CD14-positive monocyte (primary cell): ENCODE measurements around the gene MRS2. TPM values are rescaled to one million over a fixed set of nuclear protein-coding genes. Genes with fewer than 3 reads are reported as not detected.

ENCODE experiments used
- DNase-seq, 3 donors: peaks; one replicate each; pipeline ENCODE4 v3.0.0-alpha.2; 2011 to 2022
- H2AFZ ChIP-seq: 2 replicates; pipeline ENCODE4 v1.6.0; 2012; ENCODE audit warnings: mild to moderate bottlenecking, low read depth, low read length, inconsistent platforms; ENCODE audit not compliant: insufficient read depth, poor library complexity, severe bottlenecking
- H3K27ac ChIP-seq, 2 donors: 1 replicate in 1 of 2; 2 replicates in 1 of 2; pipeline ENCODE4 v1.5.1; 2012 to 2013; ENCODE audit warnings: low read length in 2 of 2, control low read depth in 1 of 2, inconsistent platforms in 1 of 2, low read depth in 1 of 2, mild to moderate bottlenecking in 1 of 2
- H3K27me3 ChIP-seq, 2 donors: one replicate each; pipeline versions ENCODE4 v1.6.0 to v1.6.1; 2011 to 2013; ENCODE audit warnings: low read length in 2 of 2; ENCODE audit not compliant: control insufficient read depth in 2 of 2, insufficient read depth in 2 of 2
- H3K36me3 ChIP-seq, 2 donors: replicated peaks in 1 of 2; 1 replicate in 1 of 2; 2 replicates in 1 of 2; pipeline versions ENCODE4 v1.5.1 to v1.6.1; 2012 to 2013; ENCODE audit warnings: low read length in 2 of 2, control low read depth in 1 of 2, inconsistent platforms in 1 of 2, mild to moderate bottlenecking in 1 of 2; ENCODE audit not compliant: insufficient read depth in 2 of 2, control insufficient read depth in 1 of 2
- H3K4me1 ChIP-seq, 2 donors: 1 replicate in 1 of 2; 2 replicates in 1 of 2; pipeline versions ENCODE4 v1.5.1 to v1.6.1; 2012 to 2013; ENCODE audit warnings: low read length in 2 of 2, control low read depth in 1 of 2, inconsistent platforms in 1 of 2, mild to moderate bottlenecking in 1 of 2, moderate library complexity in 1 of 2; ENCODE audit not compliant: insufficient read depth in 2 of 2, control insufficient read depth in 1 of 2
- H3K4me2 ChIP-seq: replicated peaks from 2 replicates; pipeline ENCODE3; 2012; ENCODE audit warnings: low read length, moderate library complexity, mild to moderate bottlenecking; ENCODE audit not compliant: poor library complexity, severe bottlenecking; ENCODE audit errors: extremely low read depth
- H3K4me3 ChIP-seq, 3 experiments: fragments of 200-600 bp in 1 of 3; sonication (generic) in 1 of 3; replicated peaks in 1 of 3; 1 replicate in 2 of 3; 2 replicates in 1 of 3; pipeline ENCODE4 v1.5.1; 2011 to 2013; ENCODE audit warnings: low read length in 3 of 3, mild to moderate bottlenecking in 3 of 3, control low read depth in 2 of 3, low read depth in 2 of 3, inconsistent platforms in 1 of 3, moderate library complexity in 1 of 3
- H3K79me2 ChIP-seq: 2 replicates; pipeline ENCODE4 v1.6.0; 2012; ENCODE audit warnings: mild to moderate bottlenecking, control low read depth, inconsistent platforms, low read length, moderate library complexity; ENCODE audit not compliant: insufficient read depth
- H3K9ac ChIP-seq: 2 replicates; pipeline ENCODE4 v1.6.0; 2017; ENCODE audit warnings: low read length, mild to moderate bottlenecking; ENCODE audit not compliant: insufficient read depth, poor library complexity, severe bottlenecking
- H3K9me3 ChIP-seq, 2 donors: replicated peaks in 1 of 2; 1 replicate in 1 of 2; 2 replicates in 1 of 2; pipeline versions ENCODE4 v1.5.1 to v1.6.1; 2012 to 2013; ENCODE audit warnings: low read length in 2 of 2, control low read depth in 1 of 2; ENCODE audit not compliant: control insufficient read depth in 1 of 2, insufficient read depth in 1 of 2
- H4K20me1 ChIP-seq: 2 replicates; pipeline ENCODE4 v1.6.0; 2012; ENCODE audit warnings: mild to moderate bottlenecking, low read length, control low read depth, moderate library complexity; ENCODE audit not compliant: insufficient read depth
- H3K27ac Mint-ChIP-seq, 7 donors: one replicate each; pipeline ENCODE4 v1.8.0; 2020; ENCODE audit warnings: mild to moderate bottlenecking in 7 of 7, mixed read lengths in 7 of 7, moderate library complexity in 6 of 7, inconsistent platforms in 2 of 7
- H3K27me3 Mint-ChIP-seq, 3 donors: one replicate each; pipeline ENCODE4 v1.8.0; 2021 to 2022; ENCODE audit warnings: low read depth in 3 of 3, mild to moderate bottlenecking in 3 of 3, mixed read lengths in 3 of 3, moderate library complexity in 3 of 3, inconsistent platforms in 1 of 3
- H3K36me3 Mint-ChIP-seq, 2 donors: one replicate each; pipeline ENCODE4 v1.8.0; 2020; ENCODE audit warnings: mixed read lengths in 2 of 2, inconsistent platforms in 1 of 2, mild to moderate bottlenecking in 1 of 2
- H3K4me1 Mint-ChIP-seq: one replicate; pipeline ENCODE4 v1.8.0; 2020; ENCODE audit warnings: mild to moderate bottlenecking, mixed read lengths
- H3K4me3 Mint-ChIP-seq, 2 donors: one replicate each; pipeline ENCODE4 v1.8.0; 2020; ENCODE audit warnings: mild to moderate bottlenecking in 2 of 2, mixed read lengths in 2 of 2, moderate library complexity in 1 of 2
- H3K9me3 Mint-ChIP-seq, 7 donors: one replicate each; pipeline ENCODE4 v1.8.0; 2020 to 2022; ENCODE audit warnings: mixed read lengths in 7 of 7, mild to moderate bottlenecking in 6 of 7, moderate library complexity in 6 of 7, inconsistent platforms in 2 of 7
- whole genome bisulfite sequencing: methylation state at CpG from one replicate; pipeline ENCODE4 v1.1.5; 2013; ENCODE audit warnings: missing lambda C conversion rate; ENCODE audit not compliant: insufficient coverage; 5-methylcytosine and 5-hydroxymethylcytosine counted together
- intact Hi-C, 2 donors: fragments of 100-400 bp; cut with micrococcal nuclease; formaldehyde crosslinking; loops; one replicate each; pipeline versions ENCODE4 v1.15.0 to v1.15.1; 2023
- polyA plus RNA-seq, 3 donors: library from polyadenylated mRNA; depleted of rRNA in 1 of 3; unstranded in 2 of 3; stranded (reverse) in 1 of 3; fragments of 300-500 nt in 2 of 3; fragments of >200 nt in 1 of 3; fragmentation: Illumina TruSeq in 2 of 3; gene quantifications; 1 replicate in 2 of 3; 2 replicates in 1 of 3; pipeline ENCODE4 v1.2.3, GENCODE V29; 2012 to 2021
- TF ChIP-seq, protein P1 (sequence below): fragments of 200-600 bp; IDR thresholded peaks from one replicate; pipeline ENCODE4 v1.8.0; 2022; ENCODE audit warnings: antibody characterized with exemption, mild to moderate bottlenecking

MRS2 gene
- polyA plus RNA-seq, 3 donors = 8.6 to 21.0 (median 19.3) TPM

DNA sequence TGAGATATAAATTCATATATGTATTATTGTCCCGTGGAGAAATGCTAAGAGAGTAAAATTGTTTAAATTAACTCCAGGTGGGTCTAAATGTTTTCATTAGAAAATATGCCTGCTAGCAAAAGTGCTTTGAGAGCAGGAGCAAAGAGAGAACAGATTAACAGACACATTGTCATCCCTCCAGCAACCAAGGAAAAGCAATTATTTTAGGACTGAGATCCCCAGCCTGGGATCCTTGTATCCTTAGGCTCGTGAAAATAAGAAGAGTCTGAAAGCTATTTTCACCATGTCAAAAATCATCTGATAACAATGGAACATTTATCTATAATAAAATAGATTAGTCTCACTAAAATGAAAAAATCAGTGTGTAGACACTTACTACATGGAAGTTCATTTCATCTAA lies 11.5 kb upstream of the MRS2 start:
- no peaks in the 10 kb centered on the region for H3K36me3 Mint-ChIP-seq
- Histone ChIP-seq H3K27ac (no peak overlapping the region), H4K20me1 (no peaks in the 10 kb centered on the region), H3K36me3 (no peaks in the 10 kb centered on the region), H3K9ac (no peak overlapping the region), H3K27me3 (no peaks in the 10 kb centered on the region), H3K4me2 (no peak overlapping the region), H3K9me3 (no peaks in the 10 kb centered on the region), H3K79me2 (no peaks in the 10 kb centered on the region), H3K4me1 (peaks cover 12% of the 10 kb centered on the region in 2 donors), H3K4me3 (no peak overlapping the region), H2AFZ (no peak overlapping the region)
- WGBS = no CpG with 5 or more reads among the region's 2 CpGs
- no peak for DNase-seq
- intact Hi-C loops = no loop called here
- peaks cover 4% of the 10 kb centered on the region in 3 donors for H3K27me3 Mint-ChIP-seq
- peaks cover 0 to 2% (median 0%) of the 10 kb centered on the region in 7 donors for H3K9me3 Mint-ChIP-seq
- peaks cover 12% of the 10 kb centered on the region for H3K4me1 Mint-ChIP-seq
- TF ChIP-seq, protein P1, sequence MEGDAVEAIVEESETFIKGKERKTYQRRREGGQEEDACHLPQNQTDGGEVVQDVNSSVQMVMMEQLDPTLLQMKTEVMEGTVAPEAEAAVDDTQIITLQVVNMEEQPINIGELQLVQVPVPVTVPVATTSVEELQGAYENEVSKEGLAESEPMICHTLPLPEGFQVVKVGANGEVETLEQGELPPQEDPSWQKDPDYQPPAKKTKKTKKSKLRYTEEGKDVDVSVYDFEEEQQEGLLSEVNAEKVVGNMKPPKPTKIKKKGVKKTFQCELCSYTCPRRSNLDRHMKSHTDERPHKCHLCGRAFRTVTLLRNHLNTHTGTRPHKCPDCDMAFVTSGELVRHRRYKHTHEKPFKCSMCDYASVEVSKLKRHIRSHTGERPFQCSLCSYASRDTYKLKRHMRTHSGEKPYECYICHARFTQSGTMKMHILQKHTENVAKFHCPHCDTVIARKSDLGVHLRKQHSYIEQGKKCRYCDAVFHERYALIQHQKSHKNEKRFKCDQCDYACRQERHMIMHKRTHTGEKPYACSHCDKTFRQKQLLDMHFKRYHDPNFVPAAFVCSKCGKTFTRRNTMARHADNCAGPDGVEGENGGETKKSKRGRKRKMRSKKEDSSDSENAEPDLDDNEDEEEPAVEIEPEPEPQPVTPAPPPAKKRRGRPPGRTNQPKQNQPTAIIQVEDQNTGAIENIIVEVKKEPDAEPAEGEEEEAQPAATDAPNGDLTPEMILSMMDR = no peak
- H3K4me3 Mint-ChIP-seq = no peak overlapping the region
- H3K27ac Mint-ChIP-seq = no peak overlapping the region

DNA sequence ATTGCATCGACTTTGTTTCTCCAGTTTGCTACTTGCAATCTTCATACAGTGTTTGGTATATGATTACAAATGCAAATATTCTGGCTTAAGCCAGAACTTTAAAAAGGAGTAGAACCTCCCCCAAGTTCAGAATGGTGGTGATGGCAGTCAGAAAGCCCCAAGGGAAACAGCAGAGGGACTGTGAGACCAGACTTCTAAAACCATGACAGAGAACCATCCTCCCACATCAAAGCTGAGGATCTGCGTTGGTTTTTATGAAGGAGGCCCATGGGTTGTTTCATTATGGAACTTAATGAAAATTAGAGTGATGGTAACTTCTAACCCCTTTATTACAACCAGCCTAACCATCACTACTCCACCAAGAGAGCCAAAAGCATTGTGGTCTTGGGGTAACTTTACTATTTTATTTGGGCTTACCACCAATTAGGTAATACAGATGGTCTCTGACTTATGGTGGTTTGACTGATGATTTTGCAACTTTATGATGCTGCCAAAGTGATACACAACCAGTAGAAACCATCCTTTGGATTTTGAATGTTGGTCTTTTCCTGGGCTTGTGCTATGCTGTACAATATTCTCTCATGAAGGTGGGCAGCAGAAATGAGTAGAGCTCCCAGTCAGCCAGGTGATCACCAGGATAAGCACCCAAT lies 10.9 kb upstream of the MRS2 start:
- Mint-ChIP-seq H3K27ac (no peak overlapping the region), H3K27me3 (peaks cover under 1 to 4% (median 2%) of the 10 kb centered on the region in 3 donors), H3K9me3 (peaks cover 0 to 7% (median 2%) of the 10 kb centered on the region in 7 donors), H3K4me1 (peaks cover 12% of the 10 kb centered on the region), H3K4me3 (no peak overlapping the region), H3K36me3 (no peaks in the 10 kb centered on the region)
- TF ChIP-seq, protein P1 = no peak
- H4K20me1 ChIP-seq = no peaks in the 10 kb centered on the region
- no peaks in the 10 kb centered on the region for H3K79me2 ChIP-seq
- H3K27me3 ChIP-seq = no peaks in the 10 kb centered on the region
- H3K4me2 ChIP-seq = no peak overlapping the region
- no peak overlapping the region for H3K9ac ChIP-seq
- no peak for DNase-seq
- no peak overlapping the region for H3K4me3 ChIP-seq
- peaks cover 0 to 3% of the 10 kb centered on the region in 2 donors for H3K9me3 ChIP-seq
- no peak overlapping the region for H2AFZ ChIP-seq
- peaks cover 12% of the 10 kb centered on the region in 2 donors for H3K4me1 ChIP-seq
- no peak overlapping the region for H3K27ac ChIP-seq
- no peaks in the 10 kb centered on the region for H3K36me3 ChIP-seq
- intact Hi-C loops = no loop called here
- no CpG with 5 or more reads among the region's 2 CpGs for WGBS
